Measurements from ENCODE around the gene GGTA1.

DNA sequence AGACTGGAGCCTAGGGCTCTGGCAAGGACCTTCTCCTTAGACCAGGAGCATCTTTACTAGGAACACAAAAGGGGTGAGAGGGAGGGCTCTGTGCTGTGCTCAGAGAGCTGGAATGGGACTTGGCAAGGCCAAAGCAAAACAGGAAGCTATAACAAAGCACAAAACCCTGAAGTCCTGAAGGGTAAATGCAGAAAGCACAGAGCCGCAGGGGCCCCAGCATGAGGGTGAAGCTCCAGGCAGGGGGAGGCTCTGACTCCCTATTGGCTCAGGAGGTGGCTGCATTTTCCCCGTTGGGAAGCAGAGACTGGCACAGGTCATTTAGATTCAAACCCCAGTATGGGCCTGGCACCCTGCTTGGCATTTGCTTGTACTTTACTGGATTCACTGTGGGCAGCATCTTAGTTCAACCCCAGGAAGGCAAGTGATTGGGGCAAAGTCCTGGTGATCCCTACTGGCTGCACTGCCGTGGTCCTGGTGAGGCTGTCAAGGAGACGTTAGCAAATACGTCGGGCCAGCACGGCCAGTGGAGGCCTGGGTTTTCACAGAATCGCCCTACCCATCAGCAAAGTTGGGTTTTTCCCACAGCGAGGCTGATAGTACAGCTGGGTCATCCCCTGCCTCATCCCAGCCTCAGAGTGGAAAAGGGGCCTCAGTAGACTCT, 46.3 kb downstream of the GGTA1 start:
- TF ChIP-seq, protein P1, sequence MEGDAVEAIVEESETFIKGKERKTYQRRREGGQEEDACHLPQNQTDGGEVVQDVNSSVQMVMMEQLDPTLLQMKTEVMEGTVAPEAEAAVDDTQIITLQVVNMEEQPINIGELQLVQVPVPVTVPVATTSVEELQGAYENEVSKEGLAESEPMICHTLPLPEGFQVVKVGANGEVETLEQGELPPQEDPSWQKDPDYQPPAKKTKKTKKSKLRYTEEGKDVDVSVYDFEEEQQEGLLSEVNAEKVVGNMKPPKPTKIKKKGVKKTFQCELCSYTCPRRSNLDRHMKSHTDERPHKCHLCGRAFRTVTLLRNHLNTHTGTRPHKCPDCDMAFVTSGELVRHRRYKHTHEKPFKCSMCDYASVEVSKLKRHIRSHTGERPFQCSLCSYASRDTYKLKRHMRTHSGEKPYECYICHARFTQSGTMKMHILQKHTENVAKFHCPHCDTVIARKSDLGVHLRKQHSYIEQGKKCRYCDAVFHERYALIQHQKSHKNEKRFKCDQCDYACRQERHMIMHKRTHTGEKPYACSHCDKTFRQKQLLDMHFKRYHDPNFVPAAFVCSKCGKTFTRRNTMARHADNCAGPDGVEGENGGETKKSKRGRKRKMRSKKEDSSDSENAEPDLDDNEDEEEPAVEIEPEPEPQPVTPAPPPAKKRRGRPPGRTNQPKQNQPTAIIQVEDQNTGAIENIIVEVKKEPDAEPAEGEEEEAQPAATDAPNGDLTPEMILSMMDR (IDR thresholded peaks at IDR 0.05) = no peak
- TF ChIP-seq POLR2AphosphoS5 (IDR thresholded peaks at IDR 0.05) = no peak
- no peak for TF ChIP-seq POLR2A (IDR thresholded peaks at IDR 0.05)
- TF ChIP-seq EP300 (IDR thresholded peaks at IDR 0.05) = no peak
